22Rv1 (cell line): ENCODE data around the gene TMEM269.

Source experiments
- H3K27ac ChIP-seq: fragments of 450-650 bp; 2 replicates; pipeline ENCODE4 v1.5.1; 2017
- CTCF ChIP-seq: fragments of 450-650 bp; IDR thresholded peaks from 2 replicates; pipeline ENCODE4 v1.5.1; 2017; ENCODE audit warnings: mild to moderate bottlenecking
- ZFX ChIP-seq: fragments of 450-650 bp; IDR thresholded peaks from 2 replicates; pipeline ENCODE4 v1.6.1; 2017; ENCODE audit warnings: antibody characterized with exemption, borderline replicate concordance

TMEM269 gene

GRCh38 chr1:42824481-42825035, 39.8 kb downstream of the TMEM269 start:
- TF ChIP-seq ZFX (no peak), CTCF (no peak)
- H3K27ac ChIP-seq, result no peak overlapping the region

GRCh38 chr1:42825036-42825851, 40.5 kb downstream of the TMEM269 start:
- no peak overlapping the region for H3K27ac ChIP-seq
- TF ChIP-seq ZFX (no peak), CTCF (no peak)

- TF ChIP-seq CTCF (no peak), ZFX (no peak)
- H3K27ac ChIP-seq, result no peak overlapping the region
These were observed 45.8 kb downstream of the TMEM269 start for GRCh38 chr1:42830631-42831030.

- no peak for TF ChIP-seq CTCF
- no peak overlapping the region for H3K27ac ChIP-seq
These were observed 46.5 kb downstream of the TMEM269 start for GRCh38 chr1:42831273-42831672.

GRCh38 chr1:42832641-42833240, 48.0 kb downstream of the TMEM269 start:
- TF ChIP-seq ZFX, result no peak
- TF ChIP-seq CTCF, result no peak
- no peak overlapping the region for H3K27ac ChIP-seq

DNA sequence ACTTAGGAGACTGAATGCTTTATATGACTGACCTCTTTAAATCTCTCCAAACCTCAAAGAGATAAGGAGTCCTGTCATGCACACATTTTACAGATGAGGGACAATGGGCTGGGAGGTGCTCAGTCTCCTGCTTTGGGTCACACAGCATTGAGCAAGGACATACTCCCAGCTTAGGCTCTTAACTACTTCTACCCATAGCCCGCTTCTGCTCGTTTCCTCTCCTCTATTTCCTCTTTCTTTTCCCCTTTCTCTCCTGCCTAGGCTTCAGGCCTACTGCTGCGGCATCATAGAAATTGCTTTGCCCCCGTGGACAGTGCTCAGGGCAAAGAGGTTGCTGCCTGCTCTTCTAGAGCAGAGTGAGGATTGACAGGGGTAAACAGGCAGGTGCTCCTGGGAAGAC, 49.2 kb downstream of the TMEM269 start:
- TF ChIP-seq ZFX (no peak), CTCF (no peak)
- no peak overlapping the region for H3K27ac ChIP-seq

DNA sequence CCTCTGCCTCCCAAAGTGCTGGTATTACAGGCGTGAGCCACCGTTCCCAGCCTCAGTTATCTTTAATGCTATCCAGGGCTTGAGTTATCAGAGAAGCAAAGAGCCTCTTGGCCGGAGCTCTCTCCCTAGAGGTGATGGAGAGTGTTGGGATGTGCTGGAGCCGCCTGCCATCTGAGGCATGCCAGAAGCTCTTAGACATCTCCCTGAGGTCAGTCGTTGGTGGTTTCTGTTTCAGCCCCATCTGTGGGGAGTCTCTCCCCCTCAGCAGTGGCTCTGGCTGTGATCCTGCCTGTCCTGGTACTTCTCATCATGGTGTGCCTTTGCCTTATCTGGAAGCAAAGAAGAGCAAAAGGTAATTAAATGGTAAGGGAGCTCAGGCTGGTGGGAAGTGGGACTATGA, 50.0 kb downstream of the TMEM269 start:
- H3K27ac ChIP-seq, result no peak overlapping the region
- TF ChIP-seq CTCF, result no peak
- no peak for TF ChIP-seq ZFX
